Measurements from ENCODE around the gene ASCC1.

GRCh38 chr10:72114706-72115450 is 101.2 kb downstream of the ASCC1 start:
- TF ChIP-seq CTCF (IDR thresholded peaks at IDR 0.05; ENCODE audit: low read length) (no peak), EZH2 (optimal IDR thresholded peaks at IDR 0.05; ENCODE audit: low read depth, low read length) (no peak)
